PC-3 (cell line): ENCODE data around the gene SMYD1.

Experiments used
- EZH2 ChIP-seq: fragments of 300-600 bp; sonication (generic); IDR thresholded peaks from one replicate; pipeline ENCODE4 v1.6.1; 2017; ENCODE audit warnings: antibody characterized with exemption, mild to moderate bottlenecking, low read length; ENCODE audit not compliant: unreplicated experiment
- EZH2phosphoT487 ChIP-seq: fragments of 300-600 bp; sonication (generic); IDR thresholded peaks from 2 replicates; pipeline ENCODE4 v1.6.1; 2018; ENCODE audit warnings: mild to moderate bottlenecking, antibody characterized with exemption, low read length, borderline replicate concordance
- TF ChIP-seq, protein P1 (sequence below): fragments of 300-600 bp; sonication (generic); conservative IDR thresholded peaks from 2 replicates; pipeline ENCODE4 v1.5.1; 2017; ENCODE audit warnings: antibody characterized with exemption, low read depth, mild to moderate bottlenecking, low read length

DNA sequence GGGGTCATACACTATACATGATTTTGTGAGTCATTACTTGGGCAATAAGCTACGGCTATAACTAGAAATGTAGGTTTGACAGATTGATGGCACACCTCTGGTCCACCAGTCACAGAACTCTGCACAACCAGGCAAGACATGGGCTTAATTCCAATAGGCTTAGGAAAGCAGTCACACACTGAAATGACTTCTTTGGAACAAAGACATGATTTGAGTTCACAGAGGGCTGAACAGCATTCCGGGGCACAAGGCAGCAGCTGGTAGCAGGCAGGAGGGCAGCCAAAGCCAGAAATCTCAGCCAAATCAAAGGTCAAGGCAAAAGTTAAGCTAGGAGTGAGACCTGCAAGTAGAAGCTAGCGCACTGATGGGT, 32.8 kb downstream of the SMYD1 start:
- TF ChIP-seq EZH2: no peak
- TF ChIP-seq, protein P1, sequence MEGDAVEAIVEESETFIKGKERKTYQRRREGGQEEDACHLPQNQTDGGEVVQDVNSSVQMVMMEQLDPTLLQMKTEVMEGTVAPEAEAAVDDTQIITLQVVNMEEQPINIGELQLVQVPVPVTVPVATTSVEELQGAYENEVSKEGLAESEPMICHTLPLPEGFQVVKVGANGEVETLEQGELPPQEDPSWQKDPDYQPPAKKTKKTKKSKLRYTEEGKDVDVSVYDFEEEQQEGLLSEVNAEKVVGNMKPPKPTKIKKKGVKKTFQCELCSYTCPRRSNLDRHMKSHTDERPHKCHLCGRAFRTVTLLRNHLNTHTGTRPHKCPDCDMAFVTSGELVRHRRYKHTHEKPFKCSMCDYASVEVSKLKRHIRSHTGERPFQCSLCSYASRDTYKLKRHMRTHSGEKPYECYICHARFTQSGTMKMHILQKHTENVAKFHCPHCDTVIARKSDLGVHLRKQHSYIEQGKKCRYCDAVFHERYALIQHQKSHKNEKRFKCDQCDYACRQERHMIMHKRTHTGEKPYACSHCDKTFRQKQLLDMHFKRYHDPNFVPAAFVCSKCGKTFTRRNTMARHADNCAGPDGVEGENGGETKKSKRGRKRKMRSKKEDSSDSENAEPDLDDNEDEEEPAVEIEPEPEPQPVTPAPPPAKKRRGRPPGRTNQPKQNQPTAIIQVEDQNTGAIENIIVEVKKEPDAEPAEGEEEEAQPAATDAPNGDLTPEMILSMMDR: no peak
- TF ChIP-seq EZH2phosphoT487: no peak
